Sigmoid colon (tissue), 4 donors: ENCODE data around the gene LRRC8A.

Source experiments
- POLR2A ChIP-seq, 2 donors: fragments of 450-650 bp; IDR thresholded peaks; one replicate each; pipeline ENCODE4 v1.6.1; 2016; ENCODE audit warnings: antibody characterized with exemption in 2 of 2, mild to moderate bottlenecking in 2 of 2, moderate library complexity in 2 of 2
- POLR2AphosphoS5 ChIP-seq, 4 donors: sonication (generic); formaldehyde crosslinking; IDR thresholded peaks; one replicate each; pipeline ENCODE4 v1.6.1; 2017; ENCODE audit warnings: antibody characterized with exemption in 4 of 4

DNA sequence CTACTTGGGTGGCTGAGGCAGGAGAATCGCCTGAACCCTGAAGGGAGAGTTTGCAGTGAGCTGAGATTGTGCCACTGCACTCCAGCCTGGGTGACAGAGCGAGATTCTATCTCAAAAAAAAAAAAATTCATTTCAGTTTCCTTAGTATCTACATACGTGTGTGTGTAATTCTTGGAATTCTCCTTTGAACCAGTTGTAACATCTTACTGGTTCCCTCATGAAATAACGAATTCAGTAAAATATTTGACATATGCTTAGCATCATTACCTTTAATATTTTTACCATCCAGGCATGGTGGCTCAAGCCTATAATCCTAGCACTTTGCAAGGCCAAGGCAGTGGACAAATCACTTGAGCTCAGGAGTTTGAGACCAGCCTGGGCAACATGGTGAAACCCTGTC is 47.6 kb downstream of the LRRC8A start:
- no peak for TF ChIP-seq POLR2A (IDR thresholded peaks at IDR 0.05)
- TF ChIP-seq POLR2AphosphoS5 (IDR thresholded peaks at IDR 0.05) = no peak
